ENCODE measurements around the gene OFD1. TPM values are rescaled to one million over a fixed set of nuclear protein-coding genes. Genes with fewer than 3 reads are reported as not detected.

OFD1 gene
- total and polyA plus RNA-seq, 2 donors (not counting 3 experiments of a cell fraction or from before 2014, with no cell fraction given): 4.7 to 12.0 TPM

GRCh38 chrX:13702111-13702789 lies 32.3 kb upstream of the OFD1 start:
- dilution Hi-C loops (cut with MboI; ENCODE audit: extremely low pct_ligation_motif_present, low sequenced_read_pairs): no loop called here
- ChIA-PET POLR2A (no interaction called here), CTCF (no interaction called here)
- Histone ChIP-seq H3K9me3 (replicated peaks; ENCODE audit: control insufficient read depth, insufficient read depth, low read length) (no peaks in the 10 kb centered on the region), H3K4me3 (replicated peaks in 1 of 3; ENCODE audit: insufficient read depth in 1 of 3, low read depth in 1 of 3, low read length in 3 of 3) (no peak overlapping the region), H3K4me1 (ENCODE audit: control insufficient read depth, extremely low read depth, insufficient read depth, low read length) (peaks cover 14% of the 10 kb centered on the region), H4K20me1 (replicated peaks; ENCODE audit: control insufficient read depth, extremely low read depth, insufficient read depth, low read length) (no peaks in the 10 kb centered on the region), H3K27ac (ENCODE audit: insufficient read depth, low read depth, low read length) (no peak overlapping the region), H3K27me3 (ENCODE audit: control insufficient read depth in 2 of 2, insufficient read depth in 2 of 2, low read length in 2 of 2) (no peaks in the 10 kb centered on the region), H2AFZ (ENCODE audit: low read depth, low read length) (no peak overlapping the region), H3K9me1 (replicated peaks; ENCODE audit: control insufficient read depth, extremely low read depth, insufficient read depth, low read length) (no peaks in the 10 kb centered on the region), H3K9ac (replicated peaks; ENCODE audit: extremely low read depth, insufficient read depth, low read length) (no peak overlapping the region), H3K79me2 (ENCODE audit: control insufficient read depth, insufficient read depth, low read length) (peaks cover 42% of the 10 kb centered on the region), H3K36me3 (ENCODE audit: control insufficient read depth in 2 of 2, extremely low read depth in 1 of 2, insufficient read depth in 2 of 2, low read length in 2 of 2) (no peaks in the 10 kb centered on the region), H3K4me2 (ENCODE audit: insufficient read depth, low read length) (no peak overlapping the region)
- TF ChIP-seq EZH2 (IDR thresholded peaks at IDR 0.05; ENCODE audit: borderline replicate concordance, low read depth, low read length, severe bottlenecking): no peak
- no peak for TF ChIP-seq POLR2A (IDR thresholded peaks at IDR 0.05; ENCODE audit: low read depth, low read length)
- TF ChIP-seq GATA2 (IDR thresholded peaks at IDR 0.05; ENCODE audit: insufficient read depth, insufficient read length, low read depth, low read length): no peak
- TF ChIP-seq MYC (IDR thresholded peaks at IDR 0.05; ENCODE audit: low read depth, low read length): no peak
- TF ChIP-seq CTCF (IDR thresholded peaks at IDR 0.05; ENCODE audit: extremely low read depth in 1 of 2, insufficient read depth in 1 of 2, low read depth in 1 of 2, low read length in 2 of 2): no peak
- no peak for TF ChIP-seq MAX (IDR thresholded peaks at IDR 0.05; ENCODE audit: insufficient read depth, insufficient read length)
- TF ChIP-seq JUN (IDR thresholded peaks at IDR 0.05; ENCODE audit: borderline replicate concordance, insufficient read depth, insufficient read length, low read depth): no peak
- TF ChIP-seq FOS (IDR thresholded peaks at IDR 0.05; ENCODE audit: borderline replicate concordance, insufficient read depth, low read length): no peak
- TF ChIP-seq POLR2AphosphoS5 (IDR thresholded peaks at IDR 0.05; ENCODE audit: insufficient read depth, low read depth, low read length): no peak
- intact Hi-C loops (cut with micrococcal nuclease): no loop called here
- no TSS peak for BruUV-seq (replicated peaks)
- DNase-seq (ENCODE audit: low read depth, low spot score) (no peak), FAIRE-seq (no peak)
